Amygdala (tissue), 56 donors: ENCODE data around the gene STK24.

Experiments
- DNase-seq, 56 donors: peaks; one replicate each; lab custom pipeline; 2025; lab: John Stamatoyannopoulos, UW

STK24 gene

DNA sequence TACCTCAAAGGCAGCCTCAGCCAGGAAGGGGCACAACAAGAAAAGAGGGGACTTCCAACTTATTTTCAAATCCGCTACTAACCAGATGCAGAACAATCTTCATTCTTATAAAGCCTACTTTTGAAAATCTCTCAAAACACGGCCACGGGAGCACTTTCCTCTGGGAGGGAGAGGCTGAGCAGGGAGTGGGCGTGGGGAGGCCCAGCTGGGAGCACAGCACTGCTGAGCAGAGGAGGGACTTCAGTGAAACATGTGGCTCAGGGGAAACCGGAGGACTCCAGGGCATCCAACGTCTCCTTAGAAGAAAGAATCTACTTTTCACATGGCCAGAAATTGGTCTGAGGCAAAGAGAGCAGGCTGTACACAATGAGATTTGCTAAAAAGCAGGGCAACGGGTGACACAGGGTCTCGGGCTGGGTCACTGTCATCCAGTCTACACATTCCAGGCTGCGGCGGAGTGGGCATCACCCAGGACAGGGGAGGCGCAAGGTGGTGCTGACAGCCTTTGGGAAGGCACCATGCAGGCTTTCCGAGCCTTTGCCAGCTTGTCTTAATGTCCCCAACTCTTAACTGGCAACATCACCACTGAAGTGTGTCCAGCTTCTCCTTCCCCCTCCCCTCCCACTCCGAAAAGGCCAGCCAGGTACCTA, 117.1 kb downstream of the STK24 start:
- DNase-seq: no peak

- no peak for DNase-seq
Observed at GRCh38 chr13:98459171-98459681, 117.7 kb downstream of the STK24 start.

DNA sequence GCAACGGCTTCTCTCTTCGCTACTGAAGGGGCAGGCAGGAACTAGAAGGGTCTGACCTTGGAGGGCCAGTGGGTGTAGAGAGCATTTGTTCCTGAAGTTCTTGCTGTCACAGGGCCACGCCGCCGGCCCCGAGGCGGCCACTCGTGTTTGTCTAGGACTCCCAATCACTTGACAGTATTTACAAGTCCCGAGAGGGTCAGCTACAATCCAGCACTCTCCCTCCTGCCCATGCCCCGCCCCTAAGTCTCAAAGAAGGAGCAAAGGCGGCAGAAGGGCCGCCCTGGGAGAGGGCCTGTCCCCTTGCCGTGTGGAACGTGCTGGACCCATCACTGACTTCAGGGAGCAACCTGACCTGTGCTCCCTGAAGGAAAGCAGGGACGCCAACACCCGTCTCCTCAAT, 118.5 kb downstream of the STK24 start:
- DNase-seq: no peak

DNA sequence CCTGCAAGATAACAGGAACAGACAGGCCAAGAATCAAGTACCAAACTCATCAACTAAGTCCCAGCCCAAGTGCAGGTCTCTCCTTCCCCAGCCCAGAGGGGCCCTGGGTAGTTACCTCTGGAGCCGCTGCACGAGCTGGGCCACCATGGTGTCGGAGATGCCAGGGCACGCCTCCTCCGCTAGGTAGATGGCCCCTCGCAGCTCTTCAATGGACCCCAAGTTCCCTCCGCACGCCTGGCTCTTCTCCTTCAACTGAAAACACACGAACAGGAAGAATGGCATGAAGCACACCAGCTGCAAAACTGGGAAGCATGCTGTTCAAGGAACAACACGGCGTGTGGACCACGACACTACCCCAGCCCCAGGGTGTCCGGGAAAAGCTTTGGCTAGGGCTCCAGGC, 119.9 kb downstream of the STK24 start:
- no peak for DNase-seq

DNA sequence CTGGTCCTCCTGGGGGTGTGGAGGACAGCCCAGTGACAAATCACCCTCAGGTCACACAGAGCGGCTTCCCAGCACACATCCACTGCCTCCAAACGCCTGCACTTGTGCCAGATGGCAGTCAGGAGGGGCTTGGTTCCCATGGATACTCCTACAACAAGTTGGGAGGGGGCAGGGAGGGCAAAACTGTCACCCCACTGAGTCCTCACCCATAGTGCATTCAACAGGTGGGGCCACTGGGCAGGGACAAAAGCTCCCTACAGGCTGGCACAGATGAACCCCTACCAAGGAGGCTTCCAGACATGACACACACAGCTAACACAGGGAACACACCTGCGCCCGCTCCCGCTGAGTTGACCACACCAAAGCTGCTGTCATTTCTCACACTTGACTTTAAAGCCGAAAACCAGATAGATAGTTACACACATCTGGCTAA, 120.5 kb downstream of the STK24 start:
- no peak for DNase-seq

GRCh38 chr13:98454389-98454881, 122.5 kb downstream of the STK24 start:
- peak in 4 of 56 donors; percentile 11 to 21 (median 19) for DNase-seq

- DNase-seq: no peak
Observed at GRCh38 chr13:98452851-98453843, 123.8 kb downstream of the STK24 start.

DNA sequence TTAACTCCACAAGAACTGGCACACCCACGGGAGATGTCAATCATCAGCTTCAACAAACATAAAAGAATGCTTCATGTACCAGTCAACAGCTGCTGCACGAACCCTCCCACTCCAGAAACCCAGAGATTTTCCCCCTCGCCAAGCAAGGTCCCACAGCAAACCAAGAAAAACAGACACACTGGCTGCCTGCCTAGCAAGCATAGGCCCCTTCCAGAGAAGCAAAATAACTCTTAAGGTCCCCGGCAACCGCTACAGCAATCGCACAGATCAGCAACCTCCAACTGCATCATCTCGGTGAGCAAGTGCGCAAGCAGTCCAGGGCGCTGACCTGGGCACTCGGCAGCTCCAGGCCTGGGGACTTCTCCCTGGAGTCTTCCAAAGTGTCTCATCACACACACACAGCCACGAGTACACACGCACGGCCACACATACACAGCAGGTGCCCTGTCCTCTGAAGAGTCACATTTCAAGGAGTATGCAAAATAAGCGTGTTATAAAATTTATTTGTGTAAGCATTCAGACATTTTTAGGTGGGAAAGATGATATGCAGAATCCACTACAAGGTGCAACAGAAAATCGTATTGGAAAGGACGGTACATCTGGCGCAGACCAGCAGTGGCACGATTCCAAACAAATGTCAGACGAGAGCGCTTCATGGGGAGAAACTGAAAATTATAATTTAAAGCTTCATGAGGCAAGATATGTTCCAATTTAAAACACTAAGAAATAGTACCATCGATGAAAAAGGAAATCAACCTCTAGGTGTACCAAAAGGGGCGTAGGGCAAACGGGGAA, 125.0 kb downstream of the STK24 start:
- peak in 39 of 56 donors; percentile 10 to 76 (median 42) for DNase-seq

DNA sequence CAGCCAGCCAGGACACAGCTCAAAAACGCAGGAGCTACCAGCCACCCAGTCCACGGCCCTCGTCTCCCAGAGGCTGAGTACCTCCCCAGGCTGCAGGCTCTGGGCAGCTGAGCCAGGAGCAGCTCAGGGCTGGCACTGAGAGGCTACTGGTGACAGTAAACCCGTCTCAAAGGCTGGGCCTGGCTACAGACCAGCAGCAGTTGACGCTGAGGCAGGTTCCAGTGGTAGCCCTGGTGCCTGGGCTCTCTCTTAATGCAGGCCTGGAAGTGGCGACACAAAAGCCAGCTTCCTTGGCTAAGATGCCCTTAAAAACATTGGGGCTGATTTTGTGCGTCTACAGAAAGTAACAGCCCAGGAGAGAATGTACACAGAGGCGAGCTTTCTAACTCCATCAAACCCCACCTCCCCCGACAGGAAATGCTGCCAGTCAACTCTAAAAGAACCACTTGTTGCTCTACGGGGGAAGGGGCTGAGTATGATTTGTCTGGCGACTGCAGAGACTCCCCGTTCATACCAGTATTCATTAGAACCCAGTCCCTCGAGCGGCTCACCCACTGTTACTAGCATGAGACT, 126.3 kb downstream of the STK24 start:
- DNase-seq: peak in 38 of 56 donors; percentile 19 to 83 (median 42)

DNA sequence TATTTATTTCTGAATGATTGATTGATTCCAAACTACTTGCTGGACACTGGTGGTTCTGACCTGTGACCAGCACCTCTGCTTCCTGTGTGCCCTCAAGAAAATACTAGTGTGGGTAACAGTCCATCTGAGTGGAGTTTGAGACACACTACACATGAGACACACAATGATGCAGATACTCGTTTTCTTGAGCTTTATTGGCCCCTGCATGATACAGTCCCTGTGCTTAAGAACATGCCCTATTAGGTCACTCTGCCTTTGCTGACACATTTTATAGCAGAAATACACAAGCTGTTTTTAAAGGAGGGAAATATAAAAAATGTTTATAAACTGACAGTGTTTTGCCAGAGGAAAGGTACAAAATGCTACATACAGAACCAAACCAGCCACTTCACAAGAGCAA, 126.9 kb downstream of the STK24 start:
- no peak for DNase-seq

DNA sequence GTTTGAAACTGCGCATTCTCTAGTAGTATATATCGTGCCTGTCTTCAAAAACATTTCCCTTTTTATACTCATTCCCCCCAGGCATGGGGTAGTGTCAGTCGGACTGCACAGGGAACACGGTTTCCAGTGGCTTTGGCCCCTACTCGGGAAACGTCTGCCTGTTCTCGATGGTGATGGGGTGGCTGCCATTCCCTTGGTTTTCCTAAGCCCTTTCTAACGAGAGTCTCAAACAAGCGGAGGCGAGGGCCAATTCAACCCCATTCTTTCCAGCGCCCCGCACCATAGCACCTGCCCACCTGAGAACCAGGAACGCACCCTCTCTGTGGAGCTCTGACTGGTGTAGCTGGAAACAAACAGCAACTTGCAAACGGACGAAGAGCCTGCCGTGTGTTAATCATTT, 127.6 kb downstream of the STK24 start:
- DNase-seq: no peak

GRCh38 chr13:98448642-98448928, 128.3 kb downstream of the STK24 start:
- no peak for DNase-seq

DNA sequence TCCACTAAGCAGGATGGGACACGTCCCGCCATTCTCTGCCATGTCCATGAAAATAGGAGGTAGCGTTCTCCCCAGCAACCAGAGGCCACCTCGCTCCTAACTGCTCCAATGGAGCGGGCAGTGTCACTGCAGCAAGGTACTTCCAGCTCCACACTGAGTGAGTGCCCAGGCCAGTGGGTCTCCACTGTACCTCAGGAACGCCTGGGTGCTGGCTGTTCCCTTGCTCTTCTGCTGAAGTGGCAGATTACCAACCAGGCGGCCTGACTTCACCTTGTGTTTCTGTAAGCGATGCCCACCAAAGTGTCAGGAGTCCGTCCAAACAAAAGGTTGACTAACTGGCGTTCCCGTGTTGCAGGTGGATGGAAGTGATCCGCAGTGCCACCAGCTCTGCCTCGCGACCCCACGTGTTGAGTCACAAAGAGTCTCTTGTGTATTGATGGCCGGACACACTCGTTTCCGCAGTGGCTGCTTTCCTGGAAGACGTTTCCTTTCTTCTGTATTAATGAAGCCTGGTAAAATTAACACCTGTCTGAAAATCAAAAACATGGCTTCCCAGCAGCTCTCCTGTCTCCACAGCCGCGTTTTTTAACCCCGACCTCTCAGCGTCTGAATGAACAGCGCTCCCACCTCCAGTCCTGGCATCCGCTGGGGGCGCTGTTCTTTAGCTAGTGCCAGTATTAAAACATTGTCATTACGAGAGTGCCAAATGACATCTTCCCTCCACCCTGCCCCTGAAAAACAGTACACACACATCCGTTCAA, 128.8 kb downstream of the STK24 start:
- peak in 38 of 56 donors; percentile 9 to 75 (median 46) for DNase-seq

- DNase-seq: no peak
Observed at GRCh38 chr13:98447130-98447529, 129.8 kb downstream of the STK24 start.

DNA sequence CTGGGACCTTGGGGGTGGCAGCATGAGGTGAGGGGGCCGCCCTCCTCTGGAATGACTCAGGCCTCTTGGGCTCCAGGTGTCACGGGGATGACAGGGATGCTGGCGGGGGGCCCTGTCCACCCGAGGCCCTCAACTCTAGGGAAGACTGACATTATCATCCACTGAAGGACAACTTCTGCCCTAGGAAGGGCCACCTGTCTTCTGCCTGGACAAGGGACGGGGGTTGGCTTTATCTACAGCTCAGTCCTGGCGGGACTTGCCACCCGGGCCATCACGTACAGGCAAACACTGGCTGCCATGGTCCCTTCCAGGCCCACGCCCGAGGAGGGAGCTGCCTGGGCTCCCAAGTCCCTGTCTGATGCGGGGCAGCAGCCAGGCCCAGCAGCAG, 130.7 kb downstream of the STK24 start:
- no peak for DNase-seq

DNA sequence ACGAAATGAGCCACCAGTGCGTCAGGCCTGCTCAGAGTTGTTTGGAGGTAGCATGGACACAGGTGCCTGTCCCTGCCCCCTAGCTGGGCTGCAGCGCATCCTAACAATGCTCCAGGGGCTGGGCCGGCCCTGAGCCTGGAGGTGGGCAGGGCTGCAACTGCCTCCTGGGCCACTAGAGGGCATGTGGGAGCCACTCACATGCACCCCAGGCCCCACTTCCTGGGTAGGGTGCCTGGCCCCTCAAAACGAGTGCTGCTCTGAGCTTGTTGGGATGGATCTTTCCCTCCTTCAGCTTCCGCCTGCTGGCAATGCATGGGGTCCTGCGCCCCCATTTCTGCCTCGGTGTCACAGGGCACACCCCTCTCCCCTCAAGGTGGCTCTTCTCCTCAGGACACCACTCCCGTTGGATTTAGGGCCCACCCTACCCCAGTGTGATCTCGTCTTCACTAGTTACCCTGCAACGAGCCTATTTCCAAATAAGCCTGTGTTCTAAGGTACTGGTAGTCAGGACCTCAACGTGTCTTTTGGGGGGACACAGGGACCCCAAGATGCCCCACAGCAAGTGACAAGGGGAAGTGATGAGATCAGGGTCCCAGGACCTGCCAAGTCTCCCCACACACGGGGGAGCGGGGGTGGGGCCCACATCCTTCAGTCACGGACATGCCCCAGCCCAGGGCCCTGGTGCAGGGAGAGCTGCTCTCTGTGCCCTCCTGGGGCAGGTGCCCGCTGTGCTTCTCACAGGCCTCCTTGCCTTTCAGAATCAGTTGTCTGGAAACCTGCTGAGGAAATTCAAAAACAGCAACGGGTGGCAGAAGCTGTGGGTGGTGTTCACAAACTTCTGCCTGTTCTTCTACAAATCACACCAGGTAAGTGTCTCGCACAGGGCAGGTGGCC, 131.3 kb downstream of the STK24 start:
- DNase-seq: peak in 41 of 56 donors; percentile 11 to 74 (median 36)

DNA sequence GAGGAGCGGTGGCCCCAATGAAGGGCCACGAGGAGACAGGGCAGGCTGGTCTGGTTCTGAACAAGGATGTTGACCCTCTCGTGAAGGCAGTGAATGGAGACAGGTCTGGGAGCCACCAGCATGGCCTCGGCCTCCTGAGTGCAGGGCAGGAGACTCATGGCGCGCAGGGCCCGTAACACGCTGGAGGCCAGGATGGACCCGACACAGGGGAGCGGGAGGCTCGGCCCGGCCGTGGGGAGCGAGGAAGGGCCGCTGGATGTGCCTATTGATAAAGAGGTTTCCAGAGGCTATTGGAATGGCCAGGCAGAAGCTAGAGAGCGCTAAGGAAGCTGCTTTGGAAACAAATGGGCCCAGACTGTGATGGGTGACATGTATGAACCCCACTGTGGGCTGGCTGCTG, 132.5 kb downstream of the STK24 start:
- DNase-seq: no peak

DNA sequence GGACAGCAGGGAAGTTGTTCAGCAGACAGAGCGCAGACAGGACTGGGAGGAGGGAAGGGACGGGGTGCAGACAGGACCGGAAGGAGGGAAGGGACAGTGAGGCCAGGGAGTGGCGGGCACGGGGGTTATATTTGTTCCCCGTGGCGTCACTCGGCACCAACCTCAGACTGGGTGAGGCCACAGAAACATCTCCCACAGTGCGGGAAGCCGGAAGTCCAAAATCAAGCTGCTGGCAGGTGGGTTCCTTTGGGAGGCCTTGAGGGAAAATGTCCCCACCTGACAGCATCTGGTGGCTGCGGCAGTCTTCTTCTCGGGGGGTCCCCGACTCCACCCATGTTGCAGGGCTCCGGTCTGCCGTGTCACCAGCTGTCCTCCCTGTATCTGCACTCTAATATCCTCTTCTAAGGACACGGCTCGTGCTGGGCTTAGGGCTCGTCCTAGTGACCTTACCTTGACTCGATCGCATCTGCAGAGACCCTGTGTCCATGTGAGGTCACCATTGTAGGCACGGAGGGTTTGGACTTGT, 133.0 kb downstream of the STK24 start:
- DNase-seq: no peak
